NCI-H446 treated with DMSO at 0.1 percent for 48 hours (cell line): ENCODE results near the gene SCN8A.

Experiments used
- DNase-seq: peaks from one replicate; lab custom pipeline; 2025; lab: John Stamatoyannopoulos, UW

SCN8A gene

GRCh38 chr12:51834411-51834810 lies 243.4 kb downstream of the SCN8A start:
- no peak for DNase-seq

- no peak for DNase-seq
Observed at GRCh38 chr12:51836041-51836826, 245.2 kb downstream of the SCN8A start.

GRCh38 chr12:51836827-51837173 lies 245.8 kb downstream of the SCN8A start:
- DNase-seq: no peak

- DNase-seq: no peak
Observed at GRCh38 chr12:51837286-51837685, 246.3 kb downstream of the SCN8A start.

- DNase-seq: no peak
Observed at GRCh38 chr12:51838036-51838435, 247.0 kb downstream of the SCN8A start.

GRCh38 chr12:51838762-51839161 lies 247.7 kb downstream of the SCN8A start:
- no peak for DNase-seq

GRCh38 chr12:51839310-51839947 lies 248.4 kb downstream of the SCN8A start:
- no peak for DNase-seq

GRCh38 chr12:51840966-51841365 lies 249.9 kb downstream of the SCN8A start:
- no peak for DNase-seq

GRCh38 chr12:51841727-51842126 lies 250.7 kb downstream of the SCN8A start:
- DNase-seq: no peak

GRCh38 chr12:51844854-51845253 lies 253.8 kb downstream of the SCN8A start:
- DNase-seq: no peak

GRCh38 chr12:51845482-51845881 lies 254.4 kb downstream of the SCN8A start:
- no peak for DNase-seq

- DNase-seq: no peak
Observed at GRCh38 chr12:51846271-51846691, 255.2 kb downstream of the SCN8A start.

- DNase-seq: no peak
Observed at GRCh38 chr12:51846911-51847642, 256.0 kb downstream of the SCN8A start.

GRCh38 chr12:51847643-51848325 lies 256.8 kb downstream of the SCN8A start:
- no peak for DNase-seq

- DNase-seq: no peak
Observed at GRCh38 chr12:51848326-51848727, 257.3 kb downstream of the SCN8A start, which contains the start of gene FIGNL2. TSS of gene FIGNL2 (minus strand) at chr12:51848718. CDS start at chr12:51822413, 26,305 bp downstream.

GRCh38 chr12:51848841-51849735 lies 258.1 kb downstream of the SCN8A start:
- no peak for DNase-seq

GRCh38 chr12:51850081-51850964 lies 259.3 kb downstream of the SCN8A start:
- no peak for DNase-seq

- DNase-seq: no peak
Observed at GRCh38 chr12:51850965-51851299, 259.9 kb downstream of the SCN8A start.

GRCh38 chr12:51851413-51852124 lies 260.5 kb downstream of the SCN8A start:
- DNase-seq: no peak
